ENCODE measurements around the gene LRMDA.

The LRMDA gene

DNA sequence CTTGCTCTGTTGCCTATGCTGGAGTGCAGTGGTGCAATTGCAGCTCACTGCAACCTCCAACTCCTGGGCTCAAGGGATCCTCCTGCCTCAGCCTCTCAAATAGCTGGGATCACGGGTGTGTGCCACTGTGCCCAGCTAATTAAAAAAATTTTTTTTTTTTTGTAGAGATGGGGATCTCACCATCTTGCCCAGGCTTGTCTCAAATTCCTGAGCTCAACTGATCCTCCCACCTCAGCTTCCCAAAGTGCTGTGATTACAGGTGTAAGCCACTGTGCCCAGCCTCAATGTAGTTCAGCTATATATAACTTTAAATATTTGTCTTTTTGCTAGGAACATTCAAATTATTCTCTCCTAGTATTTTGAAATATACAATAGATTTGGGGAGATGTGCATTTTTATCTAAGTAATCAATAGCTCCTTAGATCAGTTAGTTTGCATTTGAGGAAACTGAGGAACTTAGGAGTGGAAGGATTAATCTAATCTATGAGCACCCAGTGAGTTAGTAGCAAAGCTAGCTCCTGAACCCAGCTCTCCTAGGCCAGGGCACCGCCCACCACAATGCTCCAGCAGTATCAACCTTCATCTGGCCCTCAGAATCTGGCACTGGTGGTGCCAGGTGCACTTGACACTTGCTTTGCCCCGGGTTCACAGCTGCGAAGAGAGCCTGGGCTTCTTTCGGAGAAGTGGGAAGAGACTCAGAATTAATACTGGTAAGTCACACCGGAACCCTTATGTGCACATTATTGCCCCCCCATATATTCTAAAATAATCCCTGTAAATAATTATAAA, 5.9 kb upstream of the LRMDA start:
- no peak for DNase-seq

DNA sequence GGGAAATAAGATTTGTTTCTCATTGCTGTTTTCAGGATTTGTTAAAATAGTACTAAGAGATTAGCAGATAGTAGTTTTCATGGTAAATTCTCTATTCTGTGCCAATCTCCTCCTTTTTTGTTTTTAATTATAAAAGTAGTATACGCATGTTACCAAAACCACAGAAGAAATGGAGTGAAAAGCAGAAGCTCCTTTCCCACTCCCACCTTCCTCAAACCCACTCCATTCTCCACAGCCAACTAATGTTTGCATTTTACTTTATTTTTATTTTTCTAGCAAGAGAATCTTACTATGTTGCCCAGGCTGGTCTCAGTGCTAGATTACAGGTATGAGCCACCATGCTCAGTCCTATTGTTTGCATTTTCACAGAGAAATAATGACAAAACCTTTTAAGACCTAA, 4.5 kb upstream of the LRMDA start:
- no peak for DNase-seq

DNA sequence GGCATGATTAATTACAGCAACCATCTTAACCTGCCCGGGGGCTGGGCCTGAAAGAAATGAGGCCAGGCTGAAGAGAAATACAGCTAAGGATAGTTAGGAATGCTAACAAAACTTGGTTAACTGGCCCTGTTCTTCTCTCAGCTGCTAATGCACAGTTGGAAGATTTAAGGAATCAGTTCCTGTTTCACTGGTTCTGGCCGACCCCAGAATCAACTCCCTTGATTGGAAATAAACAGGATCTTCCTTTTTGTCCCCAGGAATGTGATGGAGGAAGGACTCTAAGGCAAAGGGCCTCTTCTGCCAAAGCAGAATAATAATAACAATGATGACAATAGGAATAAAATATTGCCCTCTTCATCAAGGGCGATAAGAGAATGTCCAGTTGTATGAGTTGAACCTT, 3.5 kb upstream of the LRMDA start:
- no peak for DNase-seq

DNA sequence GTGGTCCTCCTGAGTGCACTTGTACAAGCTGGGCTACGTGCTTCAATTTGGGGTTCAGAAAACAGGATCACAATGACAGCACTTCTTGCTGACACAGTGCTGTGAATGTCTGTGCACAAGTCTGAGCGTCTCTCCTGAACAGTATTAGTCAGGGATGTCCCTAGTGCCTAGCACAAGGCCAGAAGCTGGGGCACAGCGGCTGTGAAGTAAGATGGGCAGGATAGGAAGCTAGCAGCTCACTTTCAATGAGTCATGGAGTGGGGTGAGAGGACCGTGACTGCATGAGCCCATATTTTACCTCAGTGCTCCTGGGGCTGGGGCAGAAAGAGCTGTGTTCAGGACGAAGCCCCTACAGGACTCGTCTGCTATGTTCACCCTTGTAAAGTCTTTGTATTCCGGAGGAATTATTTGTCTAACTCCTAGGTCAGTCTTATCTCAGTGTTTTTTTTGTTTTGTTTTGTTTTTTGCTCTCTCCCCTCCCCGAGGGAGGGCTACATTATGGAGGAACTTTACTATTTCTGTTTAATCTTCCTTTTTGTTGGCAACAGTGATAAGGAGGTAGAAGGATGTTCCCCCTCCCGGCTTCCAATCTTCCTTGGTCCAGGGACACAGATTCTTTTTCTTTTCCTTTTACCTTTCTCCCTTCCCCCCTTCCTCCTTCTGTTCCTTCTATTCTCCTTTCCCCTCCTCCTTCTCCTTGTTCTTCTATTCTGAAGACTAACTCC, 2.8 kb upstream of the LRMDA start:
- DNase-seq = no peak

DNA sequence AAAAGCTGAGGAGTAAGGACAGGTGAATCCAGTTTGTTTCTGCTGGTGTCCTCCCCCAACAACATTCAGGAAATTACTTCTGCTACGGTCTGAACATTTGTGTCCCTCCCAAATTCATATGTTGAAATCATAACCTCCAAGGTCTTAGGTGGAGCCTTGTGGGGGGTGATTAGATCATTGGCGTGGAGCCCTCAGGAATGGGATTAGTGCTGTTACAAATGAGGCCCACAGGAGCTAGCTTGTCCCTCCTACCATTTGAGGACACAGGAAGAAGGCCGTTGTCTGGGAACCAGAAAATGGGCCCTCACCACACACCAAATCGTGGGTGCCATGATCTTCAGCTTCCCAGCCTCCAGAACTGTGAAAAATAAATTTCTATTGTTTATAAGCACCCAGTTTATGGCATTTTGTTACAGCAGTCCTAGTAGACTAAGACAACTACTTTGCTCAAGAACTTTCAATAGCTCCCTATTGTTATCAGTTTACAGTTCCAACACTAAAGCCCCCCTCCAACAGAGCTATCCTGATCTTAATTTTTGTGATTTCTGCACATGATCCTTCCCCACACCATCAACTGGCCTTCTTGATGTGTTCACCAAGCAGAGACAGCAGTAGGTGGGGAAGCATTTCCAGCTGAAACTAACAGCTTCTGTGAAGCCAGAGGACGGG, 2.1 kb upstream of the LRMDA start:
- DNase-seq = no peak

DNA sequence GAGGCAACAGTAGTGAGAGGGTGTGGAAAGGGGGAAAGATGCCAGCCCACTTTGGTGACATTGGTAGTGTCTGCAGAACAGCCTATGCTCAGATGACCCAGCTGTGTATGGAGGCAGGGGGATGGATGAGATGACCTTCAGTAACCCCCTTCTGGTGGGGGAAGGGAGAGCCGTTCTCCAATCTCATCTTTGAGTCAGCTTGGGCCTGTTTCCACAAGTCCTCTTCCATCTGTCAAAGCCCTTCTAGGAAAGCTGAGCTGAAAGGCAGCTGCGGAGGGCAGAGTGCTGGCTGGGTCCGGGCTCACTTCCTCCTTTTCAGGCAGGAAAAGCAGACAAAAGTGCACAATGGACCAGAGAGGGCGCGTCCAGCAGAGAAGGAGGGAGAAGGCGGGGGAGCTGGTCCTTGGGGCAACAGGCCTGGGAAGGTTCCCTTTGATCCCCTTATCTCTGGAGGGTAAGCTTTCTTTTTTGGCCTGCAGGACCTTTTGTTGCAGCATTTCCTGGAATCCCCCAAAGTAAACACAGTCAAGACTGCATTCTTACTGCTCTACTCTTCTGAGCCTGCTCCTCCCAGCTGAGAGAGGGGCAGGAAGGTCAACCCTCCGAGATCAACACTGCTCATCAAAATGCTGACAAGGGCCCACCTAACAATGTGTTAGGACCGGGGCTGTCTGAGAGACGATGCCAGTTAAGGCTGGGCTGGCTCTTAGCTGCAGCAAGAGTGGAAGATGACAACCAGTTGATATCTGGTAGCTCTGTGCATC, 1.2 kb upstream of the LRMDA start:
- DNase-seq = no peak

DNA sequence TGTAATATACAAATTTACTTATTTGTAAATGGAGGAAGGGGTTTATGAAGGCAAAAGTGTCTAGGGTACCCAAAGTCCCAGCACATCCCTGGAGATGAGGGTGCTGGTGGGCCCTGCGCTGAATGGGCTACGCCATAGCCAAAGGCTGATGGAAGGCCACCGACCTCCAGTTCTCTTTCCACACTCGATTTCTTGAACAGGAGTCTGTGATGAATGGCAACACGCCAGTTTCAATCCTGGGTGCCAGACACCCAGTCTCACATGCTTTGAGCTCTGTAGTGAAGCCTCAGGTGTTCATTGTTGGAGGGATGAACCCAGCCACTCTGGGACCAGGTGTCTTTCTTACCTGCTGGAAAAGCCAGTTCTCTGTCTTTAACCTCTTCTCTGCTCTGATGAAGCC, 752 bp downstream of the LRMDA start:
- no peak for DNase-seq

DNA sequence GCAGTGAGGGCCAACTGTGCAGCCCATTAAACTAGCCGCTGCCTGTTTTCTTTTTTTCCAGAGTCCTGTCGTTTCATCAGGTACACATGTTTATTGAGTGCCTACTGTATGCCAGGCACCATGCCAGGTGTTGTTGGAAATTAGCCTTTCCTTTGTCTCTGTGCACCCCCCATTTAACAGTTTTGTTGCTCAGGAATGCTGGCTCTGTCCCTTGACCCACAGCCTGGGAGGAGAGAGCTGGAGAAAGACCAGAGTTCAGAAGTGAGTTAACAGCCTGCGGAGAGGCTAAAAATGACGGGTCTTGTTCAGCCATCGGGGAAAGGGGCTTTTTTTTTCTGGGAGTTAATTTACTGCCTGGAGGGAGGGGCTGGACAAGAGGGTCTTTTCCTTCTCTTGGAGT, 1.3 kb downstream of the LRMDA start:
- no peak for DNase-seq

DNA sequence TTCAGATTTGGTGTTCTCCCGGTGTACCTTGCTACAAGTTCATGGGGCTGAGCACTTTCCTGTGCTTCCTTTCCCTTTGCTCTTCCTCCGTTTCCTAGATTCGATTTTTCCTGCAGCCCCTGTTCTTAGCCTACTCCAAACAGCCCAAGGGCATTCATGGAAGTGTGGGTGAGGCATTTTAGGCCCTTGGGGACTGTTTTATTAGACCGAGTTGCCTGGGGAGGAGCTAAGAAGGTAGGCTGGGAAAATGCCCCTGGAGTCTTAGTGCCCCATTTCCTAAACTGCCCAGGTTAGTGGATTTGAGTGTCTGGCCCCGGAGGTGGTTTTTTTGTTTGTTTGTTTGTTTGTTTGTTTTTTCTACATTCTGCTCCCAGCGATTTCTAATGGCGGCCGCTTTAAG, 1.8 kb downstream of the LRMDA start:
- no peak for DNase-seq

DNA sequence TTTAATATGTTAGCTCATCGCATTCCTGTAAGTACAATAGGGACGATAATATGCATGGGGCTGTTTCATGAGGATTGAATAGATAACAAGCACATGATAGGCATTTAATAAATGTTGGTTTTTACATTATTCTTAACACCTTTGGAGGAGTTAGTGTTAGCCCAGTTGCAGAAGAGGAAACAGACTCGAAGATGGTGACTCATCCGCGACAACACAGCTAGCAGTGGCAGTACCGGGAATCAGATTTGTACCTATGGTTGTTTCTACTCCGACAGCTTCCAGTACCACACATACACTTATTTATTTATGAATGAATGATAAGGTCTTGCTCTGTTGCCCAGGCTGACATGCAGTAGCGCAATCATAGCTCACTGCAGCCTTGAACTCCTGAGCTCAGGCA, 2.9 kb downstream of the LRMDA start:
- no peak for DNase-seq

DNA sequence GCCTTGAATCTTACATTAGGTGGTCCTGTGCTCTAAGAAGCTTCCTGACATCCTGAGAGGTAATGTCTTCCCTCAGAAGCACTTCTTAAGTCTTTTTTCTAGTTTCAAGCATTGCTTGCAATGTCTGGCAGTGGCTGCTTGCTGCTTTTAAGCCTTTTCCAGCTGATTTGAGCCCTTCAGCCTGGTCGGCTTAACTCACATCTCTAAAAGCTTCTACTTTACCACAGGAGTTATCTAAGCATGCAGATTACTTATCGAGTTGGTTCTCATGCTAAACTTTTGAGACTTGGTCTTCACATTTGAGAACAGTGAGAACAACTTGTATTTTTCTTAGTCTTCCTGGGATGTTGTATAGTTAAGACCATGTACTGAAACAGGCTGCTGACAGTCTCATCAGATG, 3.9 kb downstream of the LRMDA start:
- DNase-seq = no peak

DNA sequence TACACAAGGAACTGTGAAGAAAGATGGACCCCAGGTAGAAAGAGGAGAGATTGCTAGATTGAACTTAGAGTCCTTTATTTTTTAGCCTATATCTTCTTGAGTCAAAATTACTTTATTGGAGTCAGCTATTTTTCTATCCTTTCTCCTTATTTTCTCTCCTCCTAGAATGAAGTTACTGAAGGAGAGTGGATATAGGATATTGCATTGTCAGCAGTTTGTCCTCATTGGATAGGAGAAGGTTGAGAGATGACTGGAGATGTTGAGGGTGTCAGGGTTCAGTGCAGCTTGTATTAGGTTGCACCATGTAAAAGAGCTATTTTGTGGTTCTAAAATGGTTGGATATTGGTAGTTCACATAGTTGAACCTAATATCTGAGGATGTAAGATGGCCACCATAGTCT, 5.5 kb downstream of the LRMDA start:
- DNase-seq = no peak

DNA sequence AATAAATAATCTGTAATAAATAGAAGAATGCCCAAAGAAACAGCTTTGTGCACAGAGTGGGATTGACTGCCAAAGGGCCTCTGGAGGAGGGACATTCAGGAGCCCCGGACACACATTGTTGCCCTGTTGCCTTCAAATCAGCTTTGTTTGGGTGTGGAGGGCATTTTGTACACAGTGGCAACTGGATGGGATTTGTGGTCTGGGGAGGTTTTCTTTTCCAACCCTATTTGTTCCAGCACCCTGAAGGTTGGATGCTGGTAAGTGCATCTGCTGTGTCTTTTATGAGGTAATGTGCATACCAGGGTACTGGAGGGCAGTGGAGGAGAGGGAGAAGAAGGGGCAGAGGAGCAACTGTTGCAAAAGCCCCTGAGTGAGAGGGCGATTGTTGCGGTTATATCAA, 6.3 kb downstream of the LRMDA start:
- no peak for DNase-seq

DNA sequence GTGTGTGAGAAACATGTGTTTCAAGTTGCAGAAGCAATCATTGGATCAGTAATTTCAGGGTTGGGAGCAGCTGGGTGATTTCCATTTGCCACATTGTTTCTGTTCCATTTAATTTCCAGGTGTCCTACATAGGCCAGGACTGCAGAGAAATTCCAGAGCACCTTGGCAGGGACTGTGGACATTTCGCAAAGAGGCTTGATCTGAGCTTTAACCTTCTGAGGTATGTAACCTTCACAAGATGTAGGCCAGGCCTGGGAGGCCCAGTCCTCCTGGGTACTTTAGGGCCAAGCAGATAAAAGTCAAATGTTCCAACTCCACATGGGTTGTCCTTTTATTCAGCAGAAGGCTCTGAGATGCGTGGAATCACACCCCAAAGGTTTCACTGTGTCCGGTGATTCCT, 6.9 kb downstream of the LRMDA start:
- no peak for DNase-seq

DNA sequence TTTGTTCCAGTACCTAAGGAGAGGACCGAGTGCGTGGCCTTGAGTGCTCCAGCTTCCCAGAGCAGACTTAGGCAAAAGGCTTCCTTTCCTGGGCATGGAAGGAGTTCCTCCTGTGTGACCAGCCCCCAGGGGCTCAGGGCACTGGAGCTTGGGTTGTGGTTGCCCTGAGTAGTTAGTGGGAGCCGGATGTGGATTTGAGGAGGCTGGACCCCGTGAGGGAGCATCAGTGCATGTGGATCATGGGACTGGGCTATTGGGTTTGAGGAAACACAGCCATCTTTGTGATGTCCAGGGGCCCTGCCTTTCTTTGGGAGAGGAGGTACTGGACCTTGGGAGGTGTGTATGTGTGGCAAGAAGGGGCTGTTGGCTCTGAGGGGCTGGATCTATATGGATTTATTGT, 8.4 kb downstream of the LRMDA start:
- DNase-seq = no peak

DNA sequence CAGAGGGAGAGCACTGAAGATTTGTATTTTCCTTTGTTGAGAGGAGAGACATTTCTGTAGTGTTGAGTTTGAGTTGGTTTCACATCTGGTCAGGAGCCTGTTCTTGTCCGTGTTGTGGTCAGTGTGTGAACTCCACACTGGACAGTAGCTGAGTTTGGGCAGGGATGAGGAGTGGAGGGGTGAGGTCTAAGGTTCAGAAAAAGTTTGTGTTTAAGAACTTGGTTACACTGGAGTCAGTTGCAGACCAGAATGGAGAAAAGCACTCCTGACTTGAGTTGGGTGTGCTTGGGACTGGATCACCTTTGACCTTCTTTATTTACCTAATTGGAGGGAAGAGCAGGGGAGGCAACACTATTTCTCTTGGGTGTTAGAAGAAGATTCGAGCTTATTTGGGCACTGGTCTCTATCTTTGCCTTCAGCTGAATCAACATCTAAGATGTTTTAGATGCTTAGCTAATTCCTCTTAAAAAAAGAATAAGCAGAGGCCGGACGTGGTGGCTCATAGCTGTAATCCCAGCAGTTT, 8.9 kb downstream of the LRMDA start:
- no peak for DNase-seq

DNA sequence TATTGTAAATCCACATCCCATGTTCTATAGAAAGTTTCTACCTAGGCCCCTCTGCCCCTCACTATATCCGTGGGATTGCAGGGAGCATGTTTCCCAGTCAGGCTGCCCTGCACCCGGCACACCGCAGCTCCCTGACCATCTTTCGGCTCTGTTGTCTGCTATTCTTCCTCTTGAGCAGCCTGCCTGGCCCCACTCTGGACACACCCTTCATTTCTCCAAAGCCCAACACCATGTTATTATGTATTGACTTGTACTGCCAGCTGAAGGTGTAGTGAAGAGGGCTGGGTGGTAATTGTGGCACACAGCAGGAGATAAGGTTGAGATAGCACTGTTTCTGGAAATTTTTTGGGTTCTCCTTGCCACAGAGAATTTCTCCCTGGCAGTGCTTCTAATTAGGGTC, 9.8 kb downstream of the LRMDA start:
- DNase-seq = no peak

DNA sequence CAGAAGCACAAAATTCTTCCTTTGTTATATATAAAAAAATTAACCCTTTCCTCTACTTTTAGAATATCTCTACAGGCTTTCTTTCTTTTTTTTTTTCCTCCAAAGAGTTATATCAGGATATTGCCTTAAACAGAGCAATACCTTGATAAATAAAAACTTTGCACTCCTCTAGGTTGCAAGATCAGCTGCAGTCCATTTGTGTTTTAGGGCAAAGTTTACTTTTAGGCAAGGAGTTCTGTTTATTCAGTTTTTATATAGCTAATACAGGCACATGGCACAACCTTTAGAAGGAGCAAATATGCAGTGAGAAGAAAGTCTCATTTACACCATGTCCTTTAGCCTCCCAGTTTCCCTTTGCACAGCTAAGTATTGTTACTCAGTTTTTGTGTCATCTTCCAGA, 10.3 kb downstream of the LRMDA start:
- DNase-seq = no peak

DNA sequence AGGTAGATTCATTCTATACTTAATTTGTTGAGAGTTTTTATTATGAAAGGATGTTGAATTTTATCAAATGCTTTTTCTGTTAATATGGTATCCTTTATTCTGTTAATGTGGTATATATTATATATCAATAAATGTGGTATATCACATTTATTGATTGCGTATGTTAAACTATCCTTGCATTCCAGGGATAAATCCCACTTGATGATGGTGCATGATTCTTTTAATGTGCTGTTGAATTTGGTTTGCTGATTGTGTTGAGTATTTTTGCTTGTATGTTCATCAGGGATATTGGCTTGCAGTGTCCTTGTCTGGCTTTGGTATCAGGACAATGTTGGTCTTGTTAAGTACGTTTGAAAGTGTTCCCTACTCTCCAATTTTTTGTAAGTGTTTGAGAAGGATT, 11.9 kb downstream of the LRMDA start:
- DNase-seq = no peak

DNA sequence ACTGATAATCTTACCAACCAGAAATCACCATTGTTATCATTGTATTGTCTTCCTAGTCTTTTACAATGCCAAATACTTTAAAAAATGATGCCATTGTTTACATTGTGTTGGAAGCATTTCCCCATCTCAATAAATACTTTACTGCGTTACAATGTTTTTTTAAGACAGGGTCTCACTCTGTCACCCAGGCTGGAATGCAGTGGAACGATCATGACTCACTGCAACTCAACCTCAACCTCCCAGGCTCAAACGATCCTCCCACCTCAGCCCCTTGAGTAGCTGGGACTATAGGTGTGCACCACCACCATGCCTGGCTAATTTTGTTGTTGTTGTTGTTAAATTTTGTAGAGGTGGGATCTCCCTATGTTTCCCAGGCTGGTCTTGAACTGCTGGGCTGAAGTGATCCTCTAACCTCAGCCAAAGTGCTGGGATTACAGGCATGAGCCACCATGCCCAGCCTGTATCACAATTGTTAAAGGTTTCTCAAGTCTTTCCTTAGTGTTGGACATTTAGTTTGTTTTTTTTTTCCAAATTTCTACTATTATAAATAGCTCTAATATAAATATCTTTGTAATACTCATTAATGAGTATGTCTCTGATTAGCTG, 13.5 kb downstream of the LRMDA start:
- no peak for DNase-seq

DNA sequence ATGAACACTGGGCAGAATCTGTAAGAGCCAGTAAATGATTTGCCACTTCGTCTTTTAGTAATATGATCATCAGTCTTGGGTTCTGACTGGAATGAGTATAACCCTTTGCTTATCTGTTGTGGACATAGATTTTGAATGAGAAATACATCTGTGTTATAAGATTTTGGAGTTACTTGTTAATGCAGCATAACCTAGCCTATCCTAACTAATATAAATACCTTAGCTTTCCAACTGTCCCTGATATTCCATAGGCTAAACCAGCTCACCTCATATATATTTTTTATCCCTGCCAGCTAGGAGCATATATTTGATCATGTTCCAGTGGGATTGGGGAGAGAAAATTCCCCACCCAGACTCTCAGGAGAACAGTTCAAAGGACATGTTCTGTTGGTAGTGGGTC, 15.1 kb downstream of the LRMDA start:
- no peak for DNase-seq

DNA sequence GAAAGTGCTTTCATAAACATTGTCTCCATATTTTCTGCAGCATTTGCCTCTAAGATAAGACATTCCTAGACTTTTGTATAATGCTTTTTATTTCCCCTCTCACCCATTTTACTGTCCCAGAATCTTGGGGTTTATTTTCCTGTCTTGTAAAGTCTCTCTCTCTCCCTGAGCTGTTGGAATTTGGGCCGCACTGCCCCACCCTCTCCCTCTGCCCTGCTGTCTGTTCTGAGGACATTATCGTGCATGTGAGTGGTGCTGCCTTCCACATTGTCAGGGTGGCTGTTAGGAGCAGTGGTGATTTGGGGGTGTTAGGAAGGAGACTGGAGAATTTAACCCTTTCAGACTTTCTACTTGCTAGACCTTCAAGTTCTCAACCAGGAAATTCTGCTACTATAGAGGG, 16.7 kb downstream of the LRMDA start:
- no peak for DNase-seq

All from activated CD4-positive, CD25-positive, alpha-beta regulatory T cell treated with anti-CD3 and anti-CD28 coated beads, Interleukin-2, amount 50 U/mL, for 72 hours (primary cell).